K562 (cell line): ENCODE results near the gene CD46. TPM values are rescaled to one million over a fixed set of nuclear protein-coding genes. Genes with fewer than 3 reads are reported as not detected.

Experiments used
- ATAC-seq: fragments of 200-7000 bp; cut with Tn5 transposase; 3 replicates; pipeline ENCODE4 v1.9.1; 2020; ENCODE audit warnings: moderate library complexity
- BruUV-seq: library from RNA; stranded (reverse); fragments of 400-500 nt; replicated peaks from 2 replicates; lab custom pipeline; 2021; lab: Mats Ljungman, UMichigan
- CTCF ChIA-PET: fragments of 300-600 bp; formaldehyde crosslinking; extraction: SDS; loops from one replicate; lab custom pipeline; 2021; ENCODE audit warnings: low intra/inter-chr PET ratio; lab: Yijun Ruan, JAX
- POLR2A ChIA-PET: fragments of 300-600, 350-650 bp; sonication (Branson Sonifier 250); formaldehyde crosslinking; extraction: SDS; loops from one replicate; lab custom pipeline; 2021; ENCODE audit warnings: antibody characterized with exemption, inconsistent platforms; lab: Yijun Ruan, JAX
- DNase-seq, 4 experiments: peaks; one replicate each; pipeline versions ENCODE4 v3.0.0 to v3.0.0-alpha.2; 2011 to 2018; ENCODE audit warnings: low spot score in 3 of 4, mixed read lengths in 3 of 4; ENCODE audit errors: extremely low read depth in 1 of 4
- FAIRE-seq: peaks from 2 replicates; lab custom pipeline; 2011; peaks lifted over from hg19 to GRCh38; lab: Jason Lieb, UNC
- H2AFZ ChIP-seq: 2 replicates; pipeline ENCODE4 v1.6.0; 2011; ENCODE audit warnings: low read depth, low read length, control low read depth, inconsistent platforms
- H3K27ac ChIP-seq: fragments of 200-600 bp; 3 replicates; pipeline ENCODE4 v1.8.0; 2011; ENCODE audit warnings: low read depth, mild to moderate bottlenecking, control low read depth, inconsistent platforms, low read length, moderate library complexity, mixed read lengths; ENCODE audit errors: extremely low read depth
- H3K27me3 ChIP-seq, 2 experiments: fragments of 300-600 bp in 1 of 2; 2 replicates in 1 of 2; 3 replicates in 1 of 2; pipeline versions ENCODE4 v1.6.0 to v1.8.0; 2011; ENCODE audit warnings: inconsistent platforms in 2 of 2, low read length in 2 of 2, mild to moderate bottlenecking in 1 of 2, mixed read lengths in 1 of 2, moderate library complexity in 1 of 2; ENCODE audit not compliant: control insufficient read depth in 2 of 2, insufficient read depth in 2 of 2
- H3K36me3 ChIP-seq: fragments of 300-600 bp; 3 replicates; pipeline ENCODE4 v1.8.0; 2011; ENCODE audit warnings: mild to moderate bottlenecking, low read length, inconsistent platforms; ENCODE audit not compliant: control insufficient read depth, insufficient read depth
- H3K4me1 ChIP-seq, 2 experiments: fragments of 200-600 bp in 1 of 2; replicated peaks in 1 of 2; 2 replicates in 1 of 2; 3 replicates in 1 of 2; pipeline versions ENCODE4 v1.5.1 to v1.8.0; 2011; ENCODE audit warnings: inconsistent platforms in 2 of 2, low read length in 2 of 2, mild to moderate bottlenecking in 1 of 2, mixed read lengths in 1 of 2, moderate library complexity in 1 of 2; ENCODE audit not compliant: control insufficient read depth in 2 of 2, insufficient read depth in 2 of 2
- H3K4me2 ChIP-seq: 2 replicates; pipeline ENCODE4 v1.6.1; 2011; ENCODE audit warnings: low read length, control low read depth, inconsistent platforms, mixed read lengths; ENCODE audit not compliant: insufficient read depth
- H3K4me3 ChIP-seq: fragments of 200-600 bp; sonication (generic), shearing (Covaris generic); 2 replicates; pipeline ENCODE4 v1.5.1; 2016; ENCODE audit warnings: control low read depth, inconsistent platforms
- H3K79me2 ChIP-seq: fragments of 200-600 bp; 3 replicates; pipeline ENCODE4 v1.8.0; 2011; ENCODE audit warnings: low read length, inconsistent platforms; ENCODE audit not compliant: control insufficient read depth, insufficient read depth
- H3K9ac ChIP-seq, 2 experiments: 2 replicates each; pipeline versions ENCODE4 v1.6.0 to v1.6.1; 2011; ENCODE audit warnings: low read depth in 2 of 2, low read length in 2 of 2, control low read depth in 1 of 2, inconsistent platforms in 1 of 2, mild to moderate bottlenecking in 1 of 2, mixed read lengths in 1 of 2; ENCODE audit not compliant: insufficient read depth in 1 of 2
- H3K9me1 ChIP-seq: one replicate; pipeline ENCODE4 v1.6.0; 2011; ENCODE audit warnings: inconsistent platforms, mild to moderate bottlenecking, low read length, moderate library complexity; ENCODE audit not compliant: control insufficient read depth, insufficient read depth
- H3K9me3 ChIP-seq: replicated peaks from 2 replicates; pipeline ENCODE4 v1.5.1; 2011; ENCODE audit warnings: low read depth, low read length, inconsistent platforms; ENCODE audit not compliant: control insufficient read depth, insufficient read depth
- H4K20me1 ChIP-seq: replicated peaks from 2 replicates; pipeline ENCODE4 v1.6.1; 2011; ENCODE audit warnings: low read length, inconsistent platforms, mixed read lengths; ENCODE audit not compliant: control insufficient read depth, insufficient read depth
- ARID2 ChIP-seq: fragments of 450-650 bp; IDR thresholded peaks from 2 replicates; pipeline ENCODE4 v1.6.1; 2017; ENCODE audit warnings: antibody characterized with exemption, mild to moderate bottlenecking
- CBFA2T3 ChIP-seq: fragments of 450-650 bp; IDR thresholded peaks from 2 replicates; pipeline ENCODE4 v1.6.1; 2017
- FOXK2 ChIP-seq, 2 experiments: fragments of 450-650 bp; IDR thresholded peaks in 1 of 2; conservative IDR thresholded peaks in 1 of 2; 2 replicates each; pipeline ENCODE4 v1.6.1; 2016; ENCODE audit warnings: low read depth in 2 of 2, mild to moderate bottlenecking in 1 of 2
- FOXM1 ChIP-seq, 2 experiments: fragments of 450-650 bp in 1 of 2; sonication (generic) in 1 of 2; formaldehyde crosslinking in 1 of 2; IDR thresholded peaks; 2 replicates each; pipeline versions ENCODE4 v1.6.1 to v1.9.0; 2017 to 2022; ENCODE audit warnings: low read depth in 2 of 2, mild to moderate bottlenecking in 2 of 2, missing genetic modification reagents in 1 of 2, moderate library complexity in 1 of 2
- GATA2 ChIP-seq: sonication (generic); formaldehyde crosslinking; IDR thresholded peaks from 2 replicates; pipeline ENCODE4 v1.4.0; 2020; ENCODE audit warnings: mild to moderate bottlenecking, missing genetic modification reagents
- KDM1A ChIP-seq, 2 experiments: fragments of 450-650 bp; IDR thresholded peaks; 2 replicates each; pipeline ENCODE4 v1.6.1; 2016; ENCODE audit warnings: mild to moderate bottlenecking in 2 of 2
- MCM2 ChIP-seq: fragments of 450-650 bp; IDR thresholded peaks from 2 replicates; pipeline ENCODE4 v1.6.1; 2017; ENCODE audit warnings: low read depth, mild to moderate bottlenecking
- MEF2A ChIP-seq: IDR thresholded peaks from 2 replicates; pipeline ENCODE4 v1.6.1; 2011; ENCODE audit warnings: low read depth, mild to moderate bottlenecking, low read length, moderate library complexity; ENCODE audit not compliant: control insufficient read depth
- SIRT6 ChIP-seq: IDR thresholded peaks from one replicate; pipeline ENCODE4 v1.6.1; 2012; ENCODE audit warnings: low read depth, mild to moderate bottlenecking, control low read depth, inconsistent platforms, low read length, moderate library complexity
- SMAD1 ChIP-seq: fragments of 150-350 bp; IDR thresholded peaks from 2 replicates; pipeline ENCODE4 v1.6.1; 2014; ENCODE audit warnings: low read length, low read depth; ENCODE audit not compliant: partially characterized antibody
- TAL1 ChIP-seq: fragments of 450-650 bp; IDR thresholded peaks from 2 replicates; pipeline ENCODE4 v1.6.1; 2016; ENCODE audit warnings: mild to moderate bottlenecking
- XRCC3 ChIP-seq: fragments of 450-650 bp; IDR thresholded peaks from 2 replicates; pipeline ENCODE4 v1.6.1; 2017; ENCODE audit warnings: mild to moderate bottlenecking, moderate library complexity
- ZBTB34 ChIP-seq: fragments of 250-450 bp; sonication (Bioruptor Pico); IDR thresholded peaks from 2 replicates; pipeline ENCODE4 v1.8.0; 2021; ENCODE audit warnings: mild to moderate bottlenecking, moderate library complexity
- ZBTB49 ChIP-seq: sonication (generic); formaldehyde crosslinking; IDR thresholded peaks from 2 replicates; pipeline ENCODE4 v1.8.0; 2022; ENCODE audit warnings: missing genetic modification reagents, mild to moderate bottlenecking, borderline replicate concordance
- ZNF511 ChIP-seq: sonication (generic); formaldehyde crosslinking; IDR thresholded peaks from 2 replicates; pipeline ENCODE4 v1.8.0; 2022; ENCODE audit warnings: mild to moderate bottlenecking, missing genetic modification reagents
- ZNF57 ChIP-seq: fragments of 450-650 bp; formaldehyde crosslinking; IDR thresholded peaks from 2 replicates; pipeline ENCODE4 v1.4.0; 2020; ENCODE audit warnings: mild to moderate bottlenecking, moderate library complexity
- in situ Hi-C: fragments of 300-500 bp; cut with MboI; formaldehyde crosslinking; loops from 4 replicates; pipeline ENCODE4 v1.15.0; 2018; ENCODE audit warnings: inconsistent platforms, mixed read lengths
- intact Hi-C: fragments of 100-400 bp; cut with micrococcal nuclease; formaldehyde crosslinking; loops from 2 replicates; pipeline ENCODE4 v1.14.2; 2022
- polyA plus RNA-seq, 8 experiments: library from polyadenylated mRNA; depleted of rRNA in 4 of 8; stranded (reverse) in 5 of 8; unstranded in 3 of 8; fragments of >200 nt; fragmentation: Nextera tagmentation in 2 of 8; fragmentation: Illumina TruSeq in 1 of 8; extraction: Ambion mirVana in 2 of 8; extraction: Trizol in 1 of 8; gene quantifications; 2 replicates each; pipeline versions ENCODE4 v1.2.1 to v1.2.3, GENCODE V29; 2011 to 2014; ENCODE audit warnings: inconsistent platforms in 1 of 8, missing spikeins in 1 of 8
- total RNA-seq, 7 experiments: library from RNA; depleted of rRNA in 6 of 7; stranded (reverse); fragments of >200 nt in 6 of 7; fragmentation: Illumina TruSeq in 2 of 7; extraction: Trizol in 2 of 7; gene quantifications; 2 replicates each; pipeline versions ENCODE4 v1.2.1 to v1.2.3, GENCODE V29; 2011 to 2021; ENCODE audit warnings: low replicate concordance in 1 of 7
- TF ChIP-seq, protein P1 (sequence below): sonication (generic); formaldehyde crosslinking; IDR thresholded peaks from 2 replicates; pipeline ENCODE4 v1.8.1; 2023; ENCODE audit warnings: mild to moderate bottlenecking, missing genetic modification reagents

Gene CD46
- total and polyA plus RNA-seq, 9 of the 15 experiments (the other 6 are each of a cell fraction or from before 2014, with no cell fraction given), result 87.9 to 374 (median 156) TPM

GRCh38 chr1:207779008-207779407 lies 27.2 kb downstream of the CD46 start:
- BruUV-seq, result no TSS peak
- no peaks in the 10 kb centered on the region for H3K9me1 ChIP-seq
- H3K27ac ChIP-seq, result no peak overlapping the region
- H4K20me1 ChIP-seq, result no peaks in the 10 kb centered on the region
- H3K4me3 ChIP-seq, result no peak overlapping the region
- H3K27me3 ChIP-seq, result no peaks in the 10 kb centered on the region
- no peak overlapping the region for H3K9ac ChIP-seq
- peaks cover 4 to 21% of the 10 kb centered on the region in 2 experiments; a peak in 4 of 5 replicates for H3K4me1 ChIP-seq
- FAIRE-seq (no peak), ATAC-seq (peak; percentile 63), DNase-seq (peak in 1 of 4 experiments; percentile 40)
- intact Hi-C loops, result loop anchor here (2.0 kb wide), 1 partner anchor 24 kb away; no protein-coding TSS in a partner anchor
- in situ Hi-C loops, result no loop called here
- CTCF ChIA-PET, result no interaction called here
- H3K79me2 ChIP-seq, result peaks cover 85% of the 10 kb centered on the region
- POLR2A ChIA-PET, result interaction anchor here (0.6 kb wide), 2 partner anchors 12 to 235 kb away, joined by 3 read pairs; no protein-coding TSS in a partner anchor
- H3K36me3 ChIP-seq, result peaks cover 85% of the 10 kb centered on the region
- no peak overlapping the region; the same call in 1 of the 2 replicates for H3K4me2 ChIP-seq
- no peak overlapping the region for H2AFZ ChIP-seq
- H3K9me3 ChIP-seq, result no peaks in the 10 kb centered on the region
- TF ChIP-seq TAL1 (peak; percentile 88), ZBTB49 (CRISPR knock-in tag) (no peak), ZNF511 (no peak), FOXM1 (IDR thresholded peaks at IDR 0.05; ENCODE audit: low read depth) (peak; percentile 58; the same call in 1 of the 2 replicates), FOXM1 (CRISPR knock-in tag; IDR thresholded peaks at IDR 0.05; ENCODE audit: low read depth) (no peak), CBFA2T3 (peak; percentile 89), KDM1A (IDR thresholded peaks at IDR 0.05) (peak; percentile 79 to 85), SIRT6 (no peak), XRCC3 (no peak), FOXK2 (conservative IDR thresholded peaks at IDR 0.05 in 1 of 2, IDR thresholded peaks at IDR 0.05 in 1 of 2; ENCODE audit: low read depth in 2 of 2) (peak; percentile 65 to 66; a peak in 3 of 4 replicates), SMAD1 (no peak), MCM2 (no peak), ARID2 (no peak), ZNF57 (CRISPR knock-in tag) (no peak), MEF2A (peak; percentile 96), ZBTB34 (no peak), GATA2 (CRISPR knock-in tag) (peak; percentile 19; the same call in 1 of the 2 replicates)
- TF ChIP-seq, protein P1, sequence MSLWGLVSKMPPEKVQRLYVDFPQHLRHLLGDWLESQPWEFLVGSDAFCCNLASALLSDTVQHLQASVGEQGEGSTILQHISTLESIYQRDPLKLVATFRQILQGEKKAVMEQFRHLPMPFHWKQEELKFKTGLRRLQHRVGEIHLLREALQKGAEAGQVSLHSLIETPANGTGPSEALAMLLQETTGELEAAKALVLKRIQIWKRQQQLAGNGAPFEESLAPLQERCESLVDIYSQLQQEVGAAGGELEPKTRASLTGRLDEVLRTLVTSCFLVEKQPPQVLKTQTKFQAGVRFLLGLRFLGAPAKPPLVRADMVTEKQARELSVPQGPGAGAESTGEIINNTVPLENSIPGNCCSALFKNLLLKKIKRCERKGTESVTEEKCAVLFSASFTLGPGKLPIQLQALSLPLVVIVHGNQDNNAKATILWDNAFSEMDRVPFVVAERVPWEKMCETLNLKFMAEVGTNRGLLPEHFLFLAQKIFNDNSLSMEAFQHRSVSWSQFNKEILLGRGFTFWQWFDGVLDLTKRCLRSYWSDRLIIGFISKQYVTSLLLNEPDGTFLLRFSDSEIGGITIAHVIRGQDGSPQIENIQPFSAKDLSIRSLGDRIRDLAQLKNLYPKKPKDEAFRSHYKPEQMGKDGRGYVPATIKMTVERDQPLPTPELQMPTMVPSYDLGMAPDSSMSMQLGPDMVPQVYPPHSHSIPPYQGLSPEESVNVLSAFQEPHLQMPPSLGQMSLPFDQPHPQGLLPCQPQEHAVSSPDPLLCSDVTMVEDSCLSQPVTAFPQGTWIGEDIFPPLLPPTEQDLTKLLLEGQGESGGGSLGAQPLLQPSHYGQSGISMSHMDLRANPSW (CRISPR knock-in tag), result no peak
